Activated T-cell treated with anti-CD3 and anti-CD28 coated beads, Interleukin-2, amount 50 U/mL, for 4 hours (primary cell): ENCODE data around the gene PRELID2. TPM values are rescaled to one million over a fixed set of nuclear protein-coding genes. Genes with fewer than 3 reads are reported as not detected.

ENCODE experiments used
- ATAC-seq, 2 donors: fragments of 200-7000 bp; cut with Tn5 transposase; one replicate each; pipeline ENCODE4 v1.10.0; 2021
- DNase-seq: peaks from one replicate; pipeline ENCODE4 v3.0.0-alpha.2; 2020
- H3K27me3 Mint-ChIP-seq: one replicate; pipeline ENCODE4 v1.8.0; 2021; ENCODE audit warnings: low read depth, mixed read lengths
- H3K36me3 Mint-ChIP-seq: one replicate; pipeline ENCODE4 v1.8.0; 2022; ENCODE audit warnings: mixed read lengths; ENCODE audit not compliant: insufficient read depth
- H3K4me1 Mint-ChIP-seq: one replicate; pipeline ENCODE4 v1.8.0; 2021; ENCODE audit warnings: low read depth, mixed read lengths
- H3K4me3 Mint-ChIP-seq: one replicate; pipeline ENCODE4 v1.8.0; 2021; ENCODE audit warnings: mild to moderate bottlenecking, moderate library complexity, mixed read lengths
- H3K9me3 Mint-ChIP-seq: one replicate; pipeline ENCODE4 v1.8.0; 2021; ENCODE audit warnings: mixed read lengths
- total RNA-seq, 3 donors: library from RNA; stranded (reverse); gene quantifications; one replicate each; pipeline ENCODE4 v1.2.1, GENCODE V29; 2021

Gene PRELID2
- total RNA-seq, 3 donors from 2014 or later, result 0.82 to 1.0 (median 1.0) TPM

- Mint-ChIP-seq H3K4me3 (no peak overlapping the region), H3K4me1 (no peaks in the 10 kb centered on the region), H3K36me3 (no peaks in the 10 kb centered on the region), H3K27me3 (no peaks in the 10 kb centered on the region), H3K9me3 (peaks cover 3% of the 10 kb centered on the region)
- no peak for ATAC-seq
- no peak for DNase-seq
Observed at GRCh38 chr5:145715412-145715811, 119.7 kb downstream of the PRELID2 start.

DNA sequence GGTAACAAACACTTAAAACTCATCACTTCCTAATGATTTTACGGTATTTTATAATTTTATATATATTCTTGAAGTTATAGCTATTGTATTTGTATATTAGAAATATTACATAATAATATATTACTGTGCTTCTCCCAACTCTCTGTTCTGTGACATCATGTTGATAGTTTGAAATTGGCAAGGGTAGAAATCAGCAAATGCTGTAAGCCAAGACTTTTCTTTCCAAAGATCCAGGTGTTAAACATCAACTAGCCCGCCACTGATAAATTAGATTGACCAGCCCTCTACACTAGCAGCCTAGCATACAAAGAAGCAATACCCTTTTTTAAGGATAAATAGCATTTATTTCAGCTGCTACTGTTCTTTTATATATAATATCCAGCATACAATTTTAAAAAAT, 122.9 kb downstream of the PRELID2 start:
- DNase-seq (no peak), ATAC-seq (no peak)
- Mint-ChIP-seq H3K4me1 (no peaks in the 10 kb centered on the region), H3K27me3 (peaks cover 2% of the 10 kb centered on the region), H3K9me3 (no peaks in the 10 kb centered on the region), H3K4me3 (no peak overlapping the region), H3K36me3 (no peaks in the 10 kb centered on the region)

DNA sequence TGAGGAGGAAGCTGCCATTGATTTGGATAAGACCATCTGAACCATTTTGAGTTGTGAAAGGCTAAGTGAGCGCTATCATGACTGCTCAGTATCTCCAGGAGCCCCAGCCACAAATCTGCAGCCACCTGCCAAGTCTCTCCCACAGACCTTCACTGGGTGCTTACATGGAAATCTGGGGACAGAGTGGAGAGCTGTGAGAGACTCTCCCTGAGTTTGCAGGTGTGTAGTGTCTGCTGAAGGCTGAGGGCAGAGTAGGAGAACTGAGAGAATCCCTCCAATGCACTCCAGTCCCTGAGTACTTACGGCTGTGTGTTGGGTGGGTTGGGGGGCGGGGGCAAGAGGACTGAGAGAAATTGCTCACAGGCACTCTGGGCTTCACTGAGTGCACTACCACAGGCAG, 123.7 kb downstream of the PRELID2 start:
- H3K9me3 Mint-ChIP-seq, result no peaks in the 10 kb centered on the region
- H3K4me1 Mint-ChIP-seq, result no peaks in the 10 kb centered on the region
- H3K4me3 Mint-ChIP-seq, result no peak overlapping the region
- no peak for DNase-seq
- no peaks in the 10 kb centered on the region for H3K36me3 Mint-ChIP-seq
- H3K27me3 Mint-ChIP-seq, result peaks cover 2% of the 10 kb centered on the region
- ATAC-seq, result no peak

Other genes starting within 250 kb of the PRELID2 start
- not detected for gene GRXCR2, start 37.7 kb upstream of the PRELID2 start, total RNA-seq
- gene SH3RF2, start 101.2 kb upstream of the PRELID2 start, total RNA-seq, result under 1 TPM; 0.11 to 0.42 (median 0.33) TPM